Peyer's patch (tissue), 4 donors: ENCODE results near the gene D2HGDH. TPM values are rescaled to one million over a fixed set of nuclear protein-coding genes. Genes with fewer than 3 reads are reported as not detected.

Experiments
- DNase-seq, 3 donors: peaks; one replicate each; pipeline ENCODE4 v3.0.0-alpha.2; 2017 to 2019
- H3K27ac ChIP-seq, 4 donors: fragments of 200-600 bp; sonication (generic); one replicate each; pipeline ENCODE4 v1.5.1; 2016 to 2019
- H3K27me3 ChIP-seq, 2 donors: fragments of 200-600 bp; sonication (generic); one replicate each; pipeline ENCODE4 v1.5.1; 2019
- H3K36me3 ChIP-seq, 3 donors: fragments of 200-600 bp; sonication (generic); one replicate each; pipeline ENCODE4 v1.5.1; 2016 to 2019
- H3K4me1 ChIP-seq, 4 donors: fragments of 200-600 bp; sonication (generic); one replicate each; pipeline ENCODE4 v1.5.1; 2016 to 2019
- H3K4me3 ChIP-seq, 4 donors: fragments of 200-600 bp; sonication (generic); 1 replicate in 3 of 4; 2 replicates in 1 of 4; pipeline ENCODE4 v1.5.1; 2016 to 2019; ENCODE audit warnings: mild to moderate bottlenecking in 1 of 4
- H3K9me3 ChIP-seq, 4 donors: fragments of 200-600 bp; sonication (generic); one replicate each; pipeline ENCODE4 v1.5.1; 2016 to 2019; ENCODE audit warnings: mild to moderate bottlenecking in 1 of 4
- POLR2A ChIP-seq, 2 donors: fragments of 450-650 bp; IDR thresholded peaks; one replicate each; pipeline ENCODE4 v1.5.1; 2017; ENCODE audit warnings: antibody characterized with exemption in 2 of 2, mild to moderate bottlenecking in 2 of 2, moderate library complexity in 2 of 2
- total RNA-seq, 4 donors: library from RNA; depleted of rRNA; stranded (reverse); fragments of >200 nt; gene quantifications; one replicate each; pipeline ENCODE4 v1.1.0, GENCODE V29; 2016
- TF ChIP-seq, protein P1 (sequence below), 6 experiments: fragments of 450-650 bp in 4 of 6; fragments of 200-600 bp in 2 of 6; sonication (generic) in 1 of 6; IDR thresholded peaks; one replicate each; pipeline ENCODE4 v1.5.1; 2017 to 2019; ENCODE audit warnings: antibody characterized with exemption in 6 of 6, mild to moderate bottlenecking in 3 of 6, moderate library complexity in 1 of 6

The D2HGDH gene
- total RNA-seq, 4 donors from 2014 or later = 36.4 to 122 (median 77.7) TPM

DNA sequence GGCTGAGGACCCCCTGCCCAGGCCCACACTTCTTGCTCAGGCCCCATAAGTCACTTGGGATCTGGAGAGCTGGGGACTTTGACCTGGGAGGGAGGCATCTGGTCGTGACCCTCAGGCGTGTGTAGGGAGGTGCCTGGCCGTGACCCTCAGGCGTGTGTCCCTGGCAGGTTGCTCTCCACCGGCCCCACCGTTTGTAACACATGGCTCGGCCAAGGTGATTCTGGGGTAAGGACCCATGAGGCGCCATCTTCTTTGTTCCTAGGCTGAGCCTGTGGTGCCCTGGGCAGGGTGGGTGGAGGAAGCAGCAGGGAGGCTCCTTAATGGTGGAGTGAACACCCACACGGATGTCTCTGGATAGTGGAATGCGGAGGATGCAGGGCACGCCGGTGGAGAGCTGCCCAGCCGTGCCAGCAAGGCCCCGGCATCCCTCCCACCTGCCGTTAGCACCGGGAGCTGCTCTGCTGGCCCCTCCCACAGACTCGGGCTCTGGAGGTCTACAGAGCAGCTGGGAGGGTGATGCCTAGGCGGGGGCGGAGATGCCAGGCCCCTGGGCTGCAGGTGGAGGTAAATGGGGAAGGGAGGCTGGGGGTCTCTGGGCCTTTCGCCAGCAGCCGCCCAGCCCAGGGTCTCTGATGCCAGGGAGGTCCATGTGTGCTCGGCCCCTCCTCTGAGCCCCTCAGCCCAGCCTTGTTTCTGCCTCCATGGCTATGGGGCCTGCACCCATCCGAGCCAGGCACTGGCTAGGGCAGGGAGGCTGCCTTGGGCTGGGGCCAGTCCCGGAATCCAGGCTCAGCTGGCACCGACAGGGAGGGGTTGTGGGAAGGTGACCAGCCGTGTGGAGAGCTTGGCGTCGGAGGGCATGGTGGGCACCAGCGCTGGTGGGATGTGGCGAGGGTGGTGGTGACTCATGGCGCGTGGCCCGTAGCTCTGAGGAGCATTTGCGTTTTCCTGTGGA, 41.1 kb downstream of the D2HGDH start:
- no peak overlapping the region for H3K27ac ChIP-seq
- H3K9me3 ChIP-seq = no peaks in the 10 kb centered on the region
- peaks cover 0 to 15% (median 5%) of the 10 kb centered on the region in 4 donors for H3K4me1 ChIP-seq
- no peak overlapping the region for H3K4me3 ChIP-seq
- DNase-seq = peak in 1 of 3 donors; percentile 46
- H3K36me3 ChIP-seq = no peaks in the 10 kb centered on the region
- H3K27me3 ChIP-seq = no peaks in the 10 kb centered on the region
- TF ChIP-seq, protein P1, sequence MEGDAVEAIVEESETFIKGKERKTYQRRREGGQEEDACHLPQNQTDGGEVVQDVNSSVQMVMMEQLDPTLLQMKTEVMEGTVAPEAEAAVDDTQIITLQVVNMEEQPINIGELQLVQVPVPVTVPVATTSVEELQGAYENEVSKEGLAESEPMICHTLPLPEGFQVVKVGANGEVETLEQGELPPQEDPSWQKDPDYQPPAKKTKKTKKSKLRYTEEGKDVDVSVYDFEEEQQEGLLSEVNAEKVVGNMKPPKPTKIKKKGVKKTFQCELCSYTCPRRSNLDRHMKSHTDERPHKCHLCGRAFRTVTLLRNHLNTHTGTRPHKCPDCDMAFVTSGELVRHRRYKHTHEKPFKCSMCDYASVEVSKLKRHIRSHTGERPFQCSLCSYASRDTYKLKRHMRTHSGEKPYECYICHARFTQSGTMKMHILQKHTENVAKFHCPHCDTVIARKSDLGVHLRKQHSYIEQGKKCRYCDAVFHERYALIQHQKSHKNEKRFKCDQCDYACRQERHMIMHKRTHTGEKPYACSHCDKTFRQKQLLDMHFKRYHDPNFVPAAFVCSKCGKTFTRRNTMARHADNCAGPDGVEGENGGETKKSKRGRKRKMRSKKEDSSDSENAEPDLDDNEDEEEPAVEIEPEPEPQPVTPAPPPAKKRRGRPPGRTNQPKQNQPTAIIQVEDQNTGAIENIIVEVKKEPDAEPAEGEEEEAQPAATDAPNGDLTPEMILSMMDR (IDR thresholded peaks at IDR 0.05) = no peak
- no peak for TF ChIP-seq POLR2A (IDR thresholded peaks at IDR 0.05)

DNA sequence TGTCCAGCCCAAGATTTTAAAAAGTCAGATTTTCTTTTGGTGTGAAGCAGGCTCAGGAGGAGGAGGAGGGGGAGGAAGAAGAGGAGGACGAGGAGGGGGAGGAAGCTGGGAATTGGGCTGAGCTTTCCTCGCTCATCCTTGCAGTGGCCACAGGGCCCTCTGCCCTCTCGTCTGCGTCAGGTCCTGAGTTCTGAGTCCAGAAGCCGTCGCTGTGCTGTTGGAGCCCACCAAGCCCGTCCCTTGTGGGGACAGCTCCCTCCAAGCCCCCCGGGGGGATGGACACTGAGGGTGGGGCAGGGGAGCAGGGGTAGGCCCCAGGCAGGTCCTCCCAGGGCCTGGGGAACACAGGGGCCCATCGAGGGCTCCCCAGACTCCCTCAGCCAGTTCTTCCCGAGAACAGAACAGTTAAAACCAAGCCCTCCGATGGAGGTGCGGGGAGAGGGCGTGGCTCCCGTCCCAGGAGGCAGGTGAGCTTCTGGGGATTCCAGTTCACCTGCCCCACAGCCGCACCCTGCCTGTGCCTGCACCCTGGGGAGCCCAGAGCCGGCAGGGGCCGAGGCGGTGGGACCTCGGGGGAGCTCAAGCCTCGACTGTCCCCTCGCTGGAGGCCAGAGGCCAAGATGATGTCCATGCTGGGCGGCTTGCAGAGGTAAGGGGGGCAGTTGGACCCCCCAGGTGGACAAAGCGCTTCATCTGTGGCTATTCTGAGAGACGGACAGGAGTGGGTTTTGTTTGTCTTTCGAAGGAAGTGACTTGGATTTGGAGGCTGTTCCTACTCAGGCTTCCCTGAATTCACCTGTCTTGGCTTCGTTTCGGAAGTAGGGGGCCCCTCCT, 42.1 kb downstream of the D2HGDH start, which contains the start of gene GAL3ST2:
Gene GAL3ST2, plus strand, starts transcription at position 487 of the 834 bp plus-strand sequence. Its CDS starts 134 bp downstream, at position 621.
- no peak within 1 kb of the TSS for H3K27ac ChIP-seq
- peak in 1 of 3 donors; percentile 41 for DNase-seq
- H3K36me3 ChIP-seq = no peaks in the 10 kb centered on the region
- no peak within 1 kb of the TSS for H3K4me3 ChIP-seq
- H3K4me1 ChIP-seq = peaks cover 0 to 15% (median 5%) of the 10 kb centered on the region in 4 donors
- H3K27me3 ChIP-seq = no peaks in the 10 kb centered on the region
- H3K9me3 ChIP-seq = no peaks in the 10 kb centered on the region
- no peak for TF ChIP-seq POLR2A (IDR thresholded peaks at IDR 0.05)
- TF ChIP-seq, protein P1 (IDR thresholded peaks at IDR 0.05) = no peak

DNA sequence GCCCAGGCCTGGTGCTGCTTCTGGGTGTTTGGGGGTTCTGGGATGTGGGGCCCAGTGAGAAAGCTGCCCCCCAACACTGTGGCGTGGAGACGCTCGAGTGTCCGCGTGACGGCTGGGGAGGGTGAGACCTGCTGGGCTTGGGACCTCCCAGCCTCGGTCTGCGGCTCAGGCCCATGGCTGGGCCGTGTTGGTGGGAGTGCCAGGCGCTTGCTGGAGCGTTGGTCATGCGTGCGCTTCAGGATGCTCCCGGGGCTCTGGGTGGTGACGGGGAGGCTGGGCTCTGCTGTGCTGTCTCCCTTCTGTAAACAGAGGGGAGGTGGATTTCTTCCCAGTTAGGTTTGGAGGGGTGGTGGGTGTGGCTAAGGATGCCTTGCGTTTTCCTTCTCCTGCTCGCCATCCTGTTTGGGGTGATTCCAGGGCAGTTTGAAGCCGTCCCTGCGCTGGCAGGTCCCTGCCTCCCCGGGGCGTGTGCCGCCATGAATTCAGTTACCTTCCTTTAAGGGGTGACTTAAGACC, 42.8 kb downstream of the D2HGDH start:
- DNase-seq = peak in 1 of 3 donors; percentile 34
- H3K36me3 ChIP-seq = no peaks in the 10 kb centered on the region
- H3K27me3 ChIP-seq = no peaks in the 10 kb centered on the region
- H3K27ac ChIP-seq = no peak overlapping the region
- peaks cover 0 to 15% (median 2%) of the 10 kb centered on the region in 4 donors for H3K4me1 ChIP-seq
- H3K4me3 ChIP-seq = no peak overlapping the region
- no peaks in the 10 kb centered on the region for H3K9me3 ChIP-seq
- TF ChIP-seq, protein P1 (IDR thresholded peaks at IDR 0.05) = no peak
- TF ChIP-seq POLR2A (IDR thresholded peaks at IDR 0.05) = no peak

DNA sequence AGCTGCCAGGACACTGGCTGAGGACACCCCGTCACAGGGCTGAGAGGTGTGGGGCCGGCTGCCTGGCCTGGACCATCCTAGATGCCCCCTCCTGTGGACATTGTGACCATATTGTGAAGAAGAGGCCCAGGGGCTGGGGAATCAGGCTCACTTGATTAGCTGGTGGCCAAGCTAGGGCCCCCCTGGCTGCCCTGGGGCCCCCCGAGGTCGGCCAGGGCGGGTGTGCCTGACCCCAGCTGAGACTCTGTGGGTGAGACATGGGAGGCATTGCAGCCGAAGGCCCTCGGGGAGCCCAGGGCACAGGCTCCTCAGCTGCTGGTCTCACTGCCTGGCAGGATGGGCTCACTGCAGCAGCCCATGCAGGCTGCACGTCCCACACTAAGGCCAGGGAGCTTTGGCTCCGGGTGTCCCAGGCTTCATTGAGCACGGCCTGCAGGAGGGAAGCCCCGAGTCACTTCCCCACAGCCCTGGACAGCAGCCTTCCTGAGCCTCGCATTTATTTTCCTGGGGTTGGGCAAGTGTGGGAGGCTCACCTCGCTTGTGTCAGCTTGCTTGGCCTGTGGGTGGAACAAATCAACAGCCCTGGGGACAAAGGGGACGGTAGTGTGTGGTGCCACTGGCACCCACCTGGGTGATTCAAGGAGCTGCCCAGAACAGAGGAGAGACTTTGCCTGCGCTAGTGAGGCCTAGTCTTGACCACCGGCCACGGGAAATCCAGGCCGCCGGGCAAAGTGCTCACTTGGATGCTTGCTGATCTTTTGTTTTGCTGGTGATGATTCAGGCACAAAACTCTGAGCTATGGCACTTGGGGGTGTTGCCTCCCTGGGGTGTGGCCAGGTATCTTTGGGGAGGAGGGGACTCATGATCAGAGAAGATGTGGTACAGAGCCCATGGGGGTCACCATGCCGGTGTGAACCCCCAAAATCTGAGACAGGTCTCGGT, 43.5 kb downstream of the D2HGDH start:
- no peaks in the 10 kb centered on the region for H3K9me3 ChIP-seq
- H3K4me1 ChIP-seq = peaks cover 0 to 15% (median 0%) of the 10 kb centered on the region in 4 donors
- DNase-seq = peak in 1 of 3 donors; percentile 36
- TF ChIP-seq, protein P1 (IDR thresholded peaks at IDR 0.05) = no peak
- no peak for TF ChIP-seq POLR2A (IDR thresholded peaks at IDR 0.05)
- no peak overlapping the region for H3K27ac ChIP-seq
- H3K27me3 ChIP-seq = no peaks in the 10 kb centered on the region
- no peak overlapping the region for H3K4me3 ChIP-seq
- H3K36me3 ChIP-seq = no peaks in the 10 kb centered on the region
